GM10266 (cell line): ENCODE measurements around the gene OR51V1.

ENCODE experiments used
- DNase-seq: peaks from one replicate; pipeline ENCODE4 v3.0.0; 2012; ENCODE audit errors: extremely low spot score
- CTCF ChIP-seq: IDR thresholded peaks from 2 replicates; pipeline ENCODE4 v1.5.1; 2012; ENCODE audit warnings: mild to moderate bottlenecking, low read depth; ENCODE audit not compliant: control insufficient read depth, insufficient read depth; ENCODE audit errors: missing control alignments

Gene OR51V1

GRCh38 chr11:5224538-5225479 lies 24.3 kb upstream of the OR51V1 start:
- DNase-seq = no peak
- no peak for TF ChIP-seq CTCF

GRCh38 chr11:5223686-5224085 lies 23.2 kb upstream of the OR51V1 start:
- no peak for DNase-seq
- no peak for TF ChIP-seq CTCF

- TF ChIP-seq CTCF = no peak
- DNase-seq = no peak
Measured at GRCh38 chr11:5223146-5223545, 22.7 kb upstream of the OR51V1 start.

GRCh38 chr11:5210376-5210885 lies 9.9 kb upstream of the OR51V1 start:
- no peak for TF ChIP-seq CTCF
- no peak for DNase-seq

GRCh38 chr11:5204787-5205186 lies 4.3 kb upstream of the OR51V1 start:
- DNase-seq = peak; percentile 30
- peak; percentile 49 for TF ChIP-seq CTCF

- TF ChIP-seq CTCF = no peak
- no peak for DNase-seq
Measured at GRCh38 chr11:5203366-5203765, 2.9 kb upstream of the OR51V1 start.

- TF ChIP-seq CTCF = no peak
- no peak for DNase-seq
Measured at GRCh38 chr11:5198285-5198684, 2.2 kb downstream of the OR51V1 start.
